NCI-H526 treated with DMSO at 0.1 percent for 48 hours (cell line): ENCODE data around the gene MON1A.

Source experiments
- DNase-seq: peaks from one replicate; lab custom pipeline; 2025; lab: John Stamatoyannopoulos, UW

Gene MON1A

GRCh38 chr3:49889296-49889695, 40.3 kb downstream of the MON1A start:
- DNase-seq = no peak

GRCh38 chr3:49886922-49887265, 42.7 kb downstream of the MON1A start:
- DNase-seq = no peak

- DNase-seq = no peak
Measured at GRCh38 chr3:49883998-49884397, 45.6 kb downstream of the MON1A start.

- no peak for DNase-seq
Measured at GRCh38 chr3:49882166-49882565, 47.4 kb downstream of the MON1A start.

GRCh38 chr3:49880581-49881315, 48.9 kb downstream of the MON1A start:
- no peak for DNase-seq

GRCh38 chr3:49879721-49880120, 49.9 kb downstream of the MON1A start:
- DNase-seq = no peak

GRCh38 chr3:49878686-49879085, 50.9 kb downstream of the MON1A start:
- DNase-seq = no peak

GRCh38 chr3:49877716-49878115, 51.9 kb downstream of the MON1A start:
- DNase-seq = no peak

- DNase-seq = no peak
Measured at GRCh38 chr3:49876567-49876966, 53.0 kb downstream of the MON1A start.

- DNase-seq = no peak
Measured at GRCh38 chr3:49873623-49874022, 56.0 kb downstream of the MON1A start.

GRCh38 chr3:49872801-49873281, 56.8 kb downstream of the MON1A start:
- no peak for DNase-seq

- DNase-seq = no peak
Measured at GRCh38 chr3:49871531-49872153, 58.0 kb downstream of the MON1A start.

GRCh38 chr3:49869525-49870126, 60.0 kb downstream of the MON1A start, which contains the start of gene CAMKV:
CAMKV (minus strand) TSS chr3:49869906; CDS start chr3:49862388, 7,518 bp downstream.
- DNase-seq = no peak

GRCh38 chr3:49868862-49869466, 60.6 kb downstream of the MON1A start:
- DNase-seq = no peak

- DNase-seq = peak; percentile 16
Measured at GRCh38 chr3:49867871-49868321, 61.7 kb downstream of the MON1A start.

GRCh38 chr3:49867400-49867799, 62.2 kb downstream of the MON1A start:
- no peak for DNase-seq

- no peak for DNase-seq
Measured at GRCh38 chr3:49865198-49865784, 64.3 kb downstream of the MON1A start.

- DNase-seq = no peak
Measured at GRCh38 chr3:49864505-49864904, 65.1 kb downstream of the MON1A start.

- DNase-seq = no peak
Measured at GRCh38 chr3:49859576-49860305, 69.9 kb downstream of the MON1A start.
